Tibial artery (tissue), 4 donors: Measurements from ENCODE around the gene OLFML2A.

Experiments used
- DNase-seq, 2 donors: peaks; one replicate each; pipeline ENCODE4 v3.0.0-alpha.2; 2019
- H3K27ac ChIP-seq, 2 donors: fragments of 200-600 bp; sonication (generic) in 1 of 2; 1 replicate in 1 of 2; 2 replicates in 1 of 2; pipeline ENCODE4 v1.5.1; 2018 to 2019; ENCODE audit warnings: mild to moderate bottlenecking in 1 of 2
- H3K27me3 ChIP-seq, 2 donors: fragments of 200-600 bp; sonication (generic) in 1 of 2; one replicate each; pipeline versions ENCODE4 v1.5.1 to v1.6.0; 2016 to 2019
- H3K36me3 ChIP-seq, 3 donors: fragments of 200-600 bp; sonication (generic) in 2 of 3; one replicate each; pipeline ENCODE4 v1.5.1; 2016 to 2019; ENCODE audit warnings: mild to moderate bottlenecking in 2 of 3
- H3K4me1 ChIP-seq, 4 donors: fragments of 200-600 bp; sonication (generic) in 2 of 4; 1 replicate in 3 of 4; 2 replicates in 1 of 4; pipeline ENCODE4 v1.5.1; 2016 to 2019
- H3K4me3 ChIP-seq, 2 donors: fragments of 200-600 bp; sonication (generic) in 1 of 2; 1 replicate in 1 of 2; 2 replicates in 1 of 2; pipeline ENCODE4 v1.5.1; 2018 to 2019; ENCODE audit warnings: mild to moderate bottlenecking in 2 of 2
- H3K9me3 ChIP-seq, 3 donors: fragments of 200-600 bp; sonication (generic) in 1 of 3; one replicate each; pipeline ENCODE4 v1.5.1; 2016 to 2019
- intact Hi-C: fragments of 100-400 bp; cut with DNase I; formaldehyde crosslinking; loops from one replicate; pipeline ENCODE4 v1.15.0; 2023; ENCODE audit warnings: low total_unique reads
- TF ChIP-seq, protein P1 (sequence below), 2 experiments: fragments of 200-600 bp in 1 of 2; fragments of 450-650 bp in 1 of 2; IDR thresholded peaks; one replicate each; pipeline ENCODE4 v1.5.1; 2017 to 2019; ENCODE audit warnings: antibody characterized with exemption in 2 of 2, mild to moderate bottlenecking in 1 of 2, moderate library complexity in 1 of 2

Gene OLFML2A

DNA sequence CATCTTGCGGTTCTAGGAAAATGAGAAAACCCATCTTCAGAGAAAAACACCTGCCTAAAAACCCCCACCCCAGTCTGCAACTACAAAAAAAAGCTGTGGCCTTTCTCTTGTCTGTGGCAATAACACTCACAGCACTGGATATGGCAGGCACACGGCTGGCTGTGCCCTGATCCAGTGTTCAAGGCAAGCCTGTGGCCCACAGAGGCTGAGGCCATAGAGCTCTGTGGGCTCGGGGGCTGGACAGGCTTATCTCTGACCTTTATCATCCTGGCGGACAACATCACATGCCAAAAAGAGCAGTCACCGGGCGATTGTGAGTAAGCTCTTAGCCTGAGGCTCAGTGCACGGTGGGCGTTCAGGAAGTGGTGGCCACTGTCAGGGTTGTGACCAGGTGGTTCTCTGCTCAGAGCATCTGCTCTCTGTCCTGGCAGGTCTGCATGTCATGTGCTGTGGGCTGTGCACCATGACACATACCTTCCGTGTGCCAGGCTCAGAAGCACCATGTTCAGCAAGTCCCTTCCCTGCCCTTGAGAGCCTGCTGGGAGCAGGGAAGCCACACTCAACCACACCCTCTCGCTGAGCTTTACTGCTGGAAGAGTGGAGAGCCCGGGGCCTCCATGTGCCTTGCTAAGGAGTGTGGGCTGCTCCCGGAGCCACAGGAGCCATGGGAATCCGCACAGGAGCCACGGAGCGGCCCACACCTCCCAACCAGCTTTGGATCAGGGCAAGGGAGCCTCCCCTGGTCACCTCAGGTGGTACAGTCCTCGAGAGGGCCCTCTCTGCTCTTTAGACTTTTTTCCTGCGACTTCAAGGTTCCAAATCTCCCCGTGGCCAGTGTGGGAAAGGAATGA is 41.7 kb downstream of the OLFML2A start:
- TF ChIP-seq, protein P1, sequence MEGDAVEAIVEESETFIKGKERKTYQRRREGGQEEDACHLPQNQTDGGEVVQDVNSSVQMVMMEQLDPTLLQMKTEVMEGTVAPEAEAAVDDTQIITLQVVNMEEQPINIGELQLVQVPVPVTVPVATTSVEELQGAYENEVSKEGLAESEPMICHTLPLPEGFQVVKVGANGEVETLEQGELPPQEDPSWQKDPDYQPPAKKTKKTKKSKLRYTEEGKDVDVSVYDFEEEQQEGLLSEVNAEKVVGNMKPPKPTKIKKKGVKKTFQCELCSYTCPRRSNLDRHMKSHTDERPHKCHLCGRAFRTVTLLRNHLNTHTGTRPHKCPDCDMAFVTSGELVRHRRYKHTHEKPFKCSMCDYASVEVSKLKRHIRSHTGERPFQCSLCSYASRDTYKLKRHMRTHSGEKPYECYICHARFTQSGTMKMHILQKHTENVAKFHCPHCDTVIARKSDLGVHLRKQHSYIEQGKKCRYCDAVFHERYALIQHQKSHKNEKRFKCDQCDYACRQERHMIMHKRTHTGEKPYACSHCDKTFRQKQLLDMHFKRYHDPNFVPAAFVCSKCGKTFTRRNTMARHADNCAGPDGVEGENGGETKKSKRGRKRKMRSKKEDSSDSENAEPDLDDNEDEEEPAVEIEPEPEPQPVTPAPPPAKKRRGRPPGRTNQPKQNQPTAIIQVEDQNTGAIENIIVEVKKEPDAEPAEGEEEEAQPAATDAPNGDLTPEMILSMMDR (IDR thresholded peaks at IDR 0.05), result no peak
- DNase-seq, result no peak
- peaks cover 0 to 2% of the 10 kb centered on the region in 2 donors for H3K27me3 ChIP-seq
- H3K4me3 ChIP-seq, result no peak overlapping the region
- H3K27ac ChIP-seq, result no peak overlapping the region
- no peaks in the 10 kb centered on the region for H3K9me3 ChIP-seq
- intact Hi-C loops, result no loop called here
- H3K4me1 ChIP-seq, result peaks cover 0 to 6% (median 0%) of the 10 kb centered on the region in 4 donors
- H3K36me3 ChIP-seq, result no peaks in the 10 kb centered on the region

DNA sequence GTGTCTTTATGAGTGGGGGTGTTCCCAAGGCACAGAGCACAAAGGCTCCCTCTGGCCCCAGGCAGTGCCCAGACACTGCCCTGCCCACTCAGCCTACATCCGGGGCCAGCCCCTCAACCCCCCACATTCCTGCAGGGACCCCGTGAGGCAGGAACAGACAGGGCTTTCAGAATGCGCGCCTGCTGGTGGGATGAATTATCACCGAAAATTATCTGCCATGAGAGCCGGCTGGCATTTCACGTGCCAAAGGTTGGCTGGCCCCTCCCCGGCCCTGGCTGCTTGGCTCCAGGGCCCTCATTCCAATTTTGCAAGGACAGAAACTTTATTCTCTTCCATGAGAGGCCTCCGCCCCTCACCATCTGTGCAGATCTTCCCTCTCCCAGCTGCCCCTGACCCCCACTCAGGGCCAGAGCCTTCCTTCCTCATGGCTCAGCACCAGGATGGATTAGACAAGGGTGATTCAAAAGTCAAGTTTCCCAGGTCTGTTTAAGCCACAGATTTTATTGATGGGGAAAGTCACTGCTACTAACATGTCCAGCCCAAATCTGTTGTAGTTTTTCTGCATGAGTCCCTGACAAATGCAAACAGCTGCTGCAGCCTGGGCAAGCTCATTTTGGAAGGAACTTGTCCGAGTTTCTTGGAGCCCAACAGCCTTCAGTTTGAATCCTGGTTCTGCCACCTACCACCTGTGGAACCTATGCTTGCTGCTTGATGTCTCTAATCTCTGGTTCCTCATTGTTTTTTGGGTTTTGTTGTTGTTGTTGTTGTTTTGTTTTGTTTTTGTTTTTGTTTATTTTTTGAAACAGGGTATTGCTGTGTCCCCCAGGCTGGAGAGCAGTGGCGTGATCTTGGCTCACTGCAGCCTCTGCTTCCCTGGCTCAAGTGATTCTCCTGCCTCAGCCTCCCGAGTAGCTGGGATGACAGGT is 44.0 kb downstream of the OLFML2A start:
- peaks cover 0 to 6% (median 0%) of the 10 kb centered on the region in 4 donors for H3K4me1 ChIP-seq
- TF ChIP-seq, protein P1 (IDR thresholded peaks at IDR 0.05), result no peak
- H3K27me3 ChIP-seq, result peaks cover 0 to 2% of the 10 kb centered on the region in 2 donors
- no peaks in the 10 kb centered on the region for H3K9me3 ChIP-seq
- no peak for DNase-seq
- no peak overlapping the region for H3K27ac ChIP-seq
- H3K4me3 ChIP-seq, result no peak overlapping the region
- intact Hi-C loops, result no loop called here
- no peaks in the 10 kb centered on the region for H3K36me3 ChIP-seq

DNA sequence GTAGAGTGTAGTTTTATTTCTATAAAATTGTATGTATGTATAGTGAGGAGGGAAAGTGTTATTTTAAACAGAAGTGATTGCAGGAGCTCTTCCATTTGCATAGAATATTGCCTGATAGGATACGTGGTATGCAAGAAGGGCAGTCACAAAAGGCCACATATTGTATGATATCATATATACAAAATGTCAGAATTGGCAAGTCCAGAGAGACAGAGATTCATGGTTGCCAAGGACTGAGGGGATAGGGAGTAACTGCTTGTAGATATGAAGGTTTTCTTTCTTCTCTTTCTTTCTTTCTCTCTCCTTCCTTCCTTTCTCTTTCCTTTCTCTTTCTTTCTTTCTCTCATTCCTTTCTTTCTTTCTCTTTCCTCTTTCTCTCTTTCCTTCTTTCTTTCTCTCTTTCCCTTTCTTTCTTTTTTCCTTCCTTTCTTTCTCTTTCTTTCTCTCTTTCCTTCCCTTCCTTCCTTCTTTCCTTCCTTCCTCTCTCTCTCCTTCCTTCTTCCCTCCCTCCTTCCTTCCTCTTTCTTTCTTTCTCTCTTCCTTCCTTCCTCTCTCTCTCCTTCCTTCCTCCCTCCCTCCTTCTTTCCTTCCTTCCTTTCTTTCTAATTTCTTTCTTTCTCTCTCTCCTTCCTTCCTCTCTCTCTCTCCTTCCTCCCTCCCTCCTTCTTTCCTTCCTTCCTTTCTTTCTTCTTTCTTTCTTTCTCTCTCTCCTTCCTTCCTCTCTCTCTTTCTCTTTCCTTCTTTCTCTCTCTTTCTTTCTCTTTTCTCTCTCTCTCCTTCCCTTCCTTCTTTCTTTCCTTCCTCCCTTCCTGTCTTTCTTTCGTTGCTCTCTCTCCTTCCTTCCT is 51.8 kb downstream of the OLFML2A start:
- DNase-seq, result no peak
- Histone ChIP-seq H3K36me3 (no peaks in the 10 kb centered on the region), H3K27me3 (no peaks in the 10 kb centered on the region), H3K9me3 (no peaks in the 10 kb centered on the region), H3K4me3 (no peak overlapping the region), H3K4me1 (peaks cover 0 to 19% (median 6%) of the 10 kb centered on the region in 4 donors), H3K27ac (no peak overlapping the region)
- intact Hi-C loops, result no loop called here
- TF ChIP-seq, protein P1 (IDR thresholded peaks at IDR 0.05), result no peak

DNA sequence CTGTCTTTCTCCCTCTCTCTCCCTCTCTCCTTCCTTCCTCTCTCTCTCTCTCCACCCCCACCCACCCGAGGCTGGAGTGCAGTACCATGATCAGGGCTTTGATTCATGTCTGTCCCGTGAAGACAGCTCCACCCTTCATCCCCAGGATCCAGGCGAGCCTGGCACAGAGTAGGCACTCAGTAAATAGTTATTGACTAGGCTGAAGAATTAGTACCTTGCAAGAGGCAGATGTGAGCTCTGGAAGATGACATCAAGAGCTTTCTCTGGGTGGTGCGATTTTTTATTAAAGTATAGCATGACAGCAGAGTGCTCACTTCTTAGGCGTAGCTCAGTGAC is 52.4 kb downstream of the OLFML2A start:
- Histone ChIP-seq H3K4me1 (peaks cover 0 to 19% (median 7%) of the 10 kb centered on the region in 4 donors), H3K27me3 (no peaks in the 10 kb centered on the region), H3K4me3 (no peak overlapping the region), H3K9me3 (no peaks in the 10 kb centered on the region), H3K36me3 (no peaks in the 10 kb centered on the region), H3K27ac (no peak overlapping the region)
- intact Hi-C loops, result no loop called here
- TF ChIP-seq, protein P1 (IDR thresholded peaks at IDR 0.05), result no peak
- no peak for DNase-seq

DNA sequence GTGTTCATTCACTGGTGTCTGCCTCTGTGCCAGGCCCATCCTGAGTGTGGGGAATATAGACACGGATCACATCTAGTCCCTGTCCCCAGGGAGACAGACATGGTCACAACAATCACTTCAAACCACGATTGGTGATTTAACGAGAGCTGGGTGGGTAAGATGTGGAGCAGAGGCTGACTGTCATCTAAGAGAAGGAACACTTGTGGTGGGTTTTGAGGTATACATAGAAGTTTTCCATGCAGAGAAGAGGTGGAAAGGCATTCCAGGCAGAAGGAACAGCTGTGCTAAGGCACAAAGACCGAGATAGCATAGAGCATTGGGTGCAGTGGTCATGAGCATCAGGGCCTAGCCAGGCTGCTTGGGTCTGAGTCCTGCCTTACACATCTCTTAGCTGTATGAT is 53.7 kb downstream of the OLFML2A start:
- no peak for DNase-seq
- Histone ChIP-seq H3K9me3 (no peaks in the 10 kb centered on the region), H3K4me1 (peaks cover 0 to 32% (median 18%) of the 10 kb centered on the region in 4 donors), H3K36me3 (no peaks in the 10 kb centered on the region), H3K27ac (no peak overlapping the region), H3K27me3 (no peaks in the 10 kb centered on the region), H3K4me3 (no peak overlapping the region)
- TF ChIP-seq, protein P1 (IDR thresholded peaks at IDR 0.05), result no peak
- intact Hi-C loops, result no loop called here
